HG03039 (cell line): ENCODE data around the gene MED31.
"Not testable (repeated sequence)": the region's sequence is repeated elsewhere in the genome, so short reads cannot be mapped to it uniquely, and the experiment has no call there.

ENCODE experiments used
- ATAC-seq: cut with Tn5 transposase; IDR thresholded peaks from one replicate; pipeline ENCODE4 v1.9.1; 2021; ENCODE audit warnings: mild to moderate bottlenecking, moderate library complexity; ENCODE audit not compliant: unreplicated experiment

The MED31 gene

GRCh38 chr17:6651354-6651918 lies at the start of gene MED31, which contains the start of gene C17orf100:
TSS of gene MED31 (minus strand) at chr17:6651605. CDS start at chr17:6651528, 77 bp downstream.
TSS of gene C17orf100 (plus strand) at chr17:6651762. CDS start at chr17:6651914, 152 bp downstream.
- peak; percentile 87 for ATAC-seq

DNA sequence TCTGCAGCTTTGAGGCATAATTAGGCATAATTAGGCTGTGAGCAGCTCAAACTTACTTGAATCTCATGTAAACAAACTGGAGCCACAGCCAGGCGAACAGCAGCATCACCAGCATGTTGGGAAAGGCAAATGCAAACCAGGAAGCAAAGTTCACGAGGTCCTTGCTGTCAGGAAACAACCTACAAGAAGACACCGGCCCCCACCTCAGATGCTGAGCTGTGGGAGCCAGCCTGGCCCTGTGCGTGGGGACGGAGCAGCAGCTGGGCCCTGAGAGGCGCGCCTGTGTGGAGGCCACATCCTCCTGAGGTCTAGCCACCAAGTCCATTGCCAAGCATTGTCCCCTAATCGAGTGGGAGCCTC lies 49.5 kb upstream of the MED31 start:
- no peak for ATAC-seq

DNA sequence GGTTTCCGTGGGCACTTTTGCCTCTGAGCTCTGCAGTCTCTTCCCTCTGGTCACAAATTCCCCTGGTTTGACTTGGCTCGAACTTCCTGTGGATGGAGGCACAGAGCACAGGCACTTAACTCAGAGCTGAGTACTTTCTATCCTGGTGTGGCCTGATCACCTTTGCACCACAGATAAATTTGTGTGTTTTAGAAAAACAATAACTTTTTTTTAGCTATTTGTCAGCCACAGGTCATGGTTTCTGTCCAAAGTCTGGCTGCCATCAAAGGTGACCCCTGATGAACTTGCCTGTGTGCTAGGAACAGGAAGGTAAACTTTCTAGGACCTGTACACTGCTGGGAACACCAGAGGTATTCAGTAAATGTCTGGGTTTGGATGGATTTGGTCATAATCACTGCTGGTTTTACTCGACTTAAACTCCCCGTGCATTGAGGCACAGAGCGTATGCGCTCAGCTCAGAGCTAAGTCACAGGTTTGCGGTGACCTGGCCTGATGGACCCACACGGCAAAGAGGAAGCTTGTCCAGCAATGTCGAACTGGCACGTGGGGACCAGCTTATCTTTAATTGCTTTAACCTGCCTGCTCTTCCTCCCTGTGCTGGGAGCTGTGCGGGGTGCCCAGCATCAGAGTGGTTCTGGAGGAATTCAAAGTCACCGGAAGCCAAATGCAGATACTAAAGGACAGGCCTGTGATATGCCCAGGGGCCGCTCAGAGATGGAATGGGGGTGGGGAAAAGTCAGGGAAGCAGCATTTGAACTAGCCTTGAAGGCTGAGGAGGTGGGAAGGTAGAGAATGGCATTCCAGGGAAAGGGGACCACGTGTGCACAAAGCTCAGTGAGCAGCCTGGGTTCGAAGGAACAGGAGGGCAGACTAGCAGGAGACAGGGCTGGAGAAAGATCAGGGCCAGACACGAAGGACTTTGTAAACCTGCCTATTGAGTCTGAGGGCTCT lies 48.9 kb upstream of the MED31 start:
- ATAC-seq: no peak

DNA sequence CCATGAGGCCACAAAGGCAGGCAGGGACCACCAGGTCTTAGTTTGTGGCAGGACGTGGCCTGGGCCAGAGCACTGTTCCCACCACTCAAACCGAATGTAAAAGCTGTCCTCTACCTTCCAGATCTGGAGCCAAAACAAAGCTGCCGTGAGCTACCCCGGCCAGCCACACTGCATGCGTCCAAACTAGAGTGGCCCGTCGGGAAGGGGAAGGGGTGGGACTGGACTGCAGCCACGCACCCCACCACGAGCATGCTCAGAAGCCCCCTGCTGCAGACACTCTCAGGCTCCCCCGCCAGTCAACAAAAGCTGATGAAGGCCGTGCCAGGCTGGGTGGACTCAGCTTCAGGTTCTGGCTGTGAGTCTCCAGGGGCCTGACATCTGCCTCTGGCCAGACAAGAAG lies 46.6 kb upstream of the MED31 start:
- ATAC-seq: no peak

DNA sequence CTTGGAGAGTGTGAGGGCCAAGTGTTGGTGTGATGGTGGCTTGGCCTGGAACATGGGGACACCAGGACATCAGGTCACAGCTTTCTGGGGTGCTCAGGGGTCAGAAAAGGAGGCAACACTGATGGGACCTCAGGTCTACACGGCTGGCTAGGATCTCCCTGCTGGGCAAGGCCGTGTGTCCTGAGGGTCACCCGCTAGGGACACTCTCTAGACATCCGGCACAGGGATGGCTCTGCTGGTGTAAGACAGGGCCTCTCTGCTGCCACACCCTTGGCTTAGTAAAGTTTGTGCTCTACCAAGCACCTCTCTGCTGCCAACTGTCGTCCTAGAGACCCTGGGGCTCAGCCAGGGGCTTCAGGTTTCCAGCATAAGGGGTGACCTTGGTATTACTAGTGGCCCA lies 45.5 kb upstream of the MED31 start:
- ATAC-seq: no peak

- no peak for ATAC-seq
Observed at GRCh38 chr17:6695565-6695964, 44.2 kb upstream of the MED31 start.

GRCh38 chr17:6695051-6695450 lies 43.6 kb upstream of the MED31 start:
- ATAC-seq: no peak

DNA sequence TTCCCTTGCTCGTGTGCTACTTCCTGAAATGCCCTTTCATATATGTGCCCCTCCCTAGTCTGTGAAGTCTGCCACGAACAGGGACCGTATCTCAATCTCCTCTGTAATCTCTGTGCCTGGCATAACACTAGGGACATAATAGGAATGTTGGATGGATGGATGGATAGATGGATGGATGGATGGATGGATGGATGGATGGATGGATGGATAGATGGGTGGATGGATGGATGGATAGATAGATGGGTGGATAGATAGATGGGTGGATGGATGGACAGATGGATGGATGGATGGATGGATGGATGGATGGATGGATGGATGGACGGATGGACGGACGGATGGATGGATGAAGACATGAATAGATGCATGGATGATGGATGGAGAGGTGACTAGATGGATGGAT lies 40.6 kb upstream of the MED31 start:
- ATAC-seq: not testable (repeated sequence)

- no peak for ATAC-seq
Observed at GRCh38 chr17:6691546-6691945, 40.1 kb upstream of the MED31 start.

- ATAC-seq: no peak
Observed at GRCh38 chr17:6690641-6691040, 39.2 kb upstream of the MED31 start.

GRCh38 chr17:6688944-6689343 lies 37.5 kb upstream of the MED31 start:
- ATAC-seq: no peak

- no peak for ATAC-seq
Observed at GRCh38 chr17:6686026-6686425, 34.6 kb upstream of the MED31 start.

DNA sequence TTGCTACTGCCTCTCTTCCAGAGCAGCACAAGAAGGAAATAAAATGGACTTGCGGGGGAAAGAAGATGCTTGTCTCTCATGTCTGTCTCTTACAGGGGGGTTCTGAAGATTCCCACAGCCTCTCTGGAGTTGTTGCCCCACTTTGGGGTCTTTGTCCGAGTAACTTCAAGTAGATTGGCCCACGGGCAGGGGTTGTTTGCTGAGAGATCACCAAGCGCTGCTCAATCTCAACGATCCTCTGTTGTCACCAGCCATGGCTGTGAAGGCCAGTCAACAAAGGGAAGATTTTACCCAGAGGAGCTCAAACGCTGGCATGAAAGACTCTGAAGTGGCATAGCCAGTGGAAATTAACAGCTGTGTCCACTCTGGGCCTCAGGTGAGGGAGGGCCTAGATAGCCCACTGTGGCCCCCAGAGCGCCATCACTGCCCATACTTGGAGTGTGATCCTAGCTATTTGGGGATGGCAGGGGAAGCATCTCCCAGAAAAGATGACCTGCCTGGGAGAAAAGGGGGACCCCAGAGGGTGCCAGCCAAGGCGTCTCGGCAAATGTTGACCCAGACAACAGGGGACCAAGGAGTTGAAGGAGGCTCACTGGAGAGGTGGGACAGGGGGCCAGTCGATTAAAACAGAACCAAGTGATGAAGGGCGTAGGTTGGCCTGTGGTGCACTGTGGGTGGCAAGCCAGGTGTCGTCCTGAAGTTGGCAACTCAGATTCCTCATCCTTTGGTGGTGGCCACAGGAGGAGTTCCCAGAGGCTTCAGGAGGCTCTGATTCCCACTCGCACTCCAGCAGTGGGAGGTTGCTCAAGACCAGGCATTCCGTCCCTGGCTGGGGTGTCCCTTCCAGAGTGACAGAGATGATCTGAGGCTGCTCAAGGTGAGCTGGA lies 33.7 kb upstream of the MED31 start:
- no peak for ATAC-seq

DNA sequence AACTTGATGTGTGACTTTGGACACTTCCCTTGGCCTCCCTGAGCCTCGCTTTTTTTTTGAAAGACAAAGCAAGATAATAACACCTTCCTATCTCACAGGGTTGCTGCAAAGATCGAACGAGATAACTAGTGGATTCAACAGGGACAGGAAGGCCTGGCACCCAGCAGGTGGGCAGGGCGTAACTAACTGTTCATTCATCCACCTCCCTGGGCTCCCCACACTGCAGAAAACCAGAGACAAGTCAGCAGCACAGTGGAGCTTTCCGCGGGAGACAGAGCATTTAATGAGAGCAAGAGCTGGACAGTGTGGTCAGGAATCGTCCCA lies 33.0 kb upstream of the MED31 start:
- no peak for ATAC-seq

- no peak for ATAC-seq
Observed at GRCh38 chr17:6683730-6684459, 32.5 kb upstream of the MED31 start.

DNA sequence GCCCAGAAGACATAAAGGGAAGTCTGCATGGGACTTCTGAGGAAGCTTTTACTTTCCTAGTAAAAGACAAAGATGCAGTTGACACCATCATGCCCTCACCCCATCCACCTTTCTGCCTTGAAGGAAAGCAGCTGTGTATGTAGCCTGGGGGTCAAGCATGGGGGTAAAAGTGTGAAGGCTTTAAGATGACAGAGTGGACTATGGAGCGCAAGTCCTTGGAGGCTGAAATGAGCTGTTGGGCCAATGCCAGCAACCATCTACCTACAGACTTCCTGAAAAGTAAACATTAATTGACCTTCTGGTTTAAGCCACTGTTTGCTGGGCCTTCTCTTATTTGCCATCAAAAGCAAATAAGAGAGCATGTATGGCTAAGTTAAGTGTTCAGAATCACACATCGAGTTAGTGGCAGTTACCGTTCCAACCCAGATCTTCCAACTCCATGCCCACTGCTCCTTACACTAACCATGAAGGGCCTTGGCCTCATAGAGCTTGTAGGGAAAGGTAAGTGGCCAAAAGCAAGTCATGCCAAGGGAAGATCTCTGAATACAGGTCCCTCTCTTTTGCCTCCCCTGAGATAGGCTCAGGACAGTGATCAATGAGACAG lies 31.8 kb upstream of the MED31 start:
- no peak for ATAC-seq

DNA sequence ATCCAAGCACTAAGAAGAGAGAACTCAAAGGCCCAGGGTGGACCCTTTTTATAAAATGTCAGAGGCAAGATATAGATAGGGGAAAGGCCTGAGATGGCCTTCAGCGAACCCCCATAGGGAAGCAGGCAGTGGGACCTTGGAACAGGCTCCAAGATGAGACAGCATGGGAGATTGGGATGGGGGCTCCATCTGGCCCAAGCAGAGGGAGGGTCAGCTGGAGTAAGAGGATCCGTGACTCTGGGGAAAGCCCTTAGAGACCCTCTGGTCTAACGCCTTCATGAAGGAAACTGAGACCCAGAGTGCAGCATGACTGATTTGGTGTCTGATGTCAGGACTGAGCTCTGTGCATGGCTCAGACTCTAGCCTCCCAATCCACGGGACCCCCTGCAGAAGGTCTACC lies 30.9 kb upstream of the MED31 start:
- no peak for ATAC-seq

- no peak for ATAC-seq
Observed at GRCh38 chr17:6681671-6682070, 30.3 kb upstream of the MED31 start.

DNA sequence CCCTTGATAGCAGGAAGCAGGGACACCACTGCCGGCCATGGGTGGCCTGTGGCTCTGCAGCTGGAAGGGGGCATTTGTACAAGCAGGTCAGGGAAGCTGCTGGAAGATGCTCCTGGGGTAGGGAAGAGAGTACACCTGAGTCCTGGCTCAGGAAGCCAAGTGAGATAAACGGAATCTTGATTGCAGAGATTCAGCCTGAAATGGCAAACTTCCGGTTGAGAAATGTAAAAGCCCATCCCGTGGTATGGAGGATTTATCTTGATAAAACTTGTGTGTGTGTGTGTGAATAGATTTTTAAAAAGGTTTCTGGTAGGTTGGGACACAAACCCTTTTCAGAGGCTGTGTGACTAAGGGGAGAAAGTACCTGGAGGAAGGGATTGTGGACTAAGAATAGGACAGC lies 29.8 kb upstream of the MED31 start:
- ATAC-seq: no peak

DNA sequence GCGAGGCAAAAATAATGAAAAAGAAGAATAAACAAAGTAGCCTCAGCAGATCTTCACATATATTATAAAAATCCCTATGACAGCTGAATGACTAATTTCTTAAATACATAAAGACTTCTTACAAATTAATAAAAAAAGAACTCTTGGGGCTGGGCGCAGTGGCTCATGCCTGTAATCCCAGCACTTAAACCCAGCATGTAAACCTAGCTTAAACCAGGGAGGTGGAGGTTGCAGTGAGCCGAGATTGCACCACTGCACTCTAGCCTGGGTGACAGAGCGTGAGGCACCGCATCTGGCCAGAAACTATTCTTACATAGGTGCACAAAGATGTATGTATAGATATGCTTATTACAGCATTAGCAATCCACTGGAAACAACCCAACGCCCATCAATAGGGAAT lies 27.8 kb upstream of the MED31 start:
- no peak for ATAC-seq
